Vagina (tissue), 2 donors: ENCODE results near the gene SYT4.

Experiments
- POLR2AphosphoS5 ChIP-seq, 2 donors: sonication (generic); formaldehyde crosslinking; IDR thresholded peaks; one replicate each; pipeline ENCODE4 v1.9.0; 2017; ENCODE audit warnings: antibody characterized with exemption in 2 of 2, mild to moderate bottlenecking in 2 of 2, low read depth in 1 of 2; ENCODE audit not compliant: insufficient read depth in 1 of 2
- TF ChIP-seq, protein P1 (sequence below), 3 experiments: fragments of 450-650 bp in 2 of 3; fragments of 200-600 bp in 1 of 3; sonication (generic) in 1 of 3; IDR thresholded peaks; one replicate each; pipeline ENCODE4 v1.5.1; 2017 to 2019; ENCODE audit warnings: antibody characterized with exemption in 3 of 3, mild to moderate bottlenecking in 2 of 3, moderate library complexity in 2 of 3

DNA sequence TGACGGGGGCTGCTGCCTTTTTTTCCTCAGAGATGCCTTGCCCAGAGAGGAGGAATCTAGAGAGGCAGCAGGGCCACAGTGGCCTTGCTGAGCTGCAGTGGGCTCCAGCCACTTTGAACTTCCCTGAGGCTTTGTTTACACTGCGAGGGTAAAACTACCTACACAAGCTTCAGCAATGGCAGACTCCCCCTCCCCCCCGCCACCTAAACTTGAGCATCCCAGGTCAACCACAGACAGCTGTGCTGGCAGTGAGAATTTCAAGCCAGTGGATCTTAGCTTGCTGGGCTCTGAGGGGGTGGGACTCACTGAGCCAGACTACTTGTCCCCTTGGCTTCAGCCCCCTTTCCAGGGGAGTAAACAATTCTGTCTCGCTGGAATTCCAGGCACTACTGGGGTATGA, 11.8 kb downstream of the SYT4 start:
- TF ChIP-seq, protein P1, sequence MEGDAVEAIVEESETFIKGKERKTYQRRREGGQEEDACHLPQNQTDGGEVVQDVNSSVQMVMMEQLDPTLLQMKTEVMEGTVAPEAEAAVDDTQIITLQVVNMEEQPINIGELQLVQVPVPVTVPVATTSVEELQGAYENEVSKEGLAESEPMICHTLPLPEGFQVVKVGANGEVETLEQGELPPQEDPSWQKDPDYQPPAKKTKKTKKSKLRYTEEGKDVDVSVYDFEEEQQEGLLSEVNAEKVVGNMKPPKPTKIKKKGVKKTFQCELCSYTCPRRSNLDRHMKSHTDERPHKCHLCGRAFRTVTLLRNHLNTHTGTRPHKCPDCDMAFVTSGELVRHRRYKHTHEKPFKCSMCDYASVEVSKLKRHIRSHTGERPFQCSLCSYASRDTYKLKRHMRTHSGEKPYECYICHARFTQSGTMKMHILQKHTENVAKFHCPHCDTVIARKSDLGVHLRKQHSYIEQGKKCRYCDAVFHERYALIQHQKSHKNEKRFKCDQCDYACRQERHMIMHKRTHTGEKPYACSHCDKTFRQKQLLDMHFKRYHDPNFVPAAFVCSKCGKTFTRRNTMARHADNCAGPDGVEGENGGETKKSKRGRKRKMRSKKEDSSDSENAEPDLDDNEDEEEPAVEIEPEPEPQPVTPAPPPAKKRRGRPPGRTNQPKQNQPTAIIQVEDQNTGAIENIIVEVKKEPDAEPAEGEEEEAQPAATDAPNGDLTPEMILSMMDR (IDR thresholded peaks at IDR 0.05) = no peak
- TF ChIP-seq POLR2AphosphoS5 (IDR thresholded peaks at IDR 0.05; ENCODE audit: insufficient read depth in 1 of 2, low read depth in 1 of 2) = no peak
